ENCODE data around the gene NXPH3.

Gene NXPH3

GRCh38 chr17:49595328-49595727 is 19.7 kb downstream of the NXPH3 start:
- DNase-seq: no peak

- DNase-seq: no peak
Observed at GRCh38 chr17:49595980-49596379, 20.3 kb downstream of the NXPH3 start.

DNA sequence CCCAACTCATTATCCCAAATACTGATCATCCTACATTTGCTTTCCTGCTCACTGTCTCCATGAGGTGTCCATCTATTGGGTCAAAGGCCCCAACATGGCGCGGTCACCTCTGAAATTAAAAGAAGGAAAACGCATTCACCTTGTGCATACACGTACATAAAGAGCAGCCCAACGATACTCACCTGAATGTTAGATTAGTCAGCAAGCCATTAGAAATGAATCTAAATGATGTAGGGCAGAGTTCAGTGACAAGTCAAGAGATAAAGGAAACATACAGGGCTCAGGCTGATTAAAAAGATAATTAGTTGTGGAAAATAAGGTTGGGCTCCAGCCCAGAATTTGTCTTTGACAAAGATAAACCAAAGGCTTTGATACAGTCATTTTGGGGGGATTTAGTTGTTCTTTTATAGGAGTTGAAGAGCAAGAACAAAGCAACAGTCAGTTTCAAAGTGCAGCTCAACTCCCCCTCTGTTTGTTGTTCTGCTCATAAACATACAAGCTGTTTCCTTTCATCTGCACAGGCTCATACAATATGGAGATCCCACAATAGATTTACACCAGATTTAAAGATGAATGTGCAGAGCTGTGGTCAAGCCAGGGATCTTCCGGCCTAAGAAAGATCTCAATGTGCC is 21.1 kb downstream of the NXPH3 start:
- no peak for DNase-seq

GRCh38 chr17:49597436-49597835 is 21.8 kb downstream of the NXPH3 start:
- DNase-seq: no peak

DNA sequence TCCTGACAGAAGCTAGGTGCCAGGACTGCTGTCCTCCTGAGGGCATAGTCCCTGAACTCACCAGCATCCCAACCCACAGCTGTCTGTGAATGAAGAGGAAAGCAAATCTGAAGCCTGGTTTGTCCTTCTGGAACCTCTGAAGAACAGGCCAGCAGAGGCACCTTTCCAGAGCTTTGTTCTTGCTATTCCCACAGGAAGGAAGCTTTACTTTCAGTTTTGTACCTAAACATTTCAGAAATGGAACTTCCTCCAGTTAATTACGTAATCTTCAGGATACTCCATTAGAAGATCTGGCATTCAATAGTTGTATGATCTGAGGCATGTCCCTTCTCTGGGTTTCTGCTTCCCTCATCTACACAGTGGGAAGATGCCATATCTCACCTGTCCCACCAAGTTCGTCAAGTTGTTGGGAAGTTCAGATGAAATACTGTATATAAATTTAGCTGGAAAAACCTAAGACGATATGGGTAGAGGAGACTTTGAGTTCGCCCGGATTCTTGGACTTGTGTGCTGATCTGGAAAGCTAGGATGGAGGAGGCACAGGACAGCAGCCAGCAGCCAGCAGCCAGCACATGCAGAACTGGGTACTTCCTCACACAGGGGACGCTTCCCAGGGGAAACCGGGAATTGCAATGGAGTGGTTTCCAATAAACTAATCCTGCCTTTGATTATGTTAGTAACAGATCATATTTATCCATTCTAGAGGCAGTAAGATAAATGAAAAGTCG is 22.4 kb downstream of the NXPH3 start:
- no peak for DNase-seq

DNA sequence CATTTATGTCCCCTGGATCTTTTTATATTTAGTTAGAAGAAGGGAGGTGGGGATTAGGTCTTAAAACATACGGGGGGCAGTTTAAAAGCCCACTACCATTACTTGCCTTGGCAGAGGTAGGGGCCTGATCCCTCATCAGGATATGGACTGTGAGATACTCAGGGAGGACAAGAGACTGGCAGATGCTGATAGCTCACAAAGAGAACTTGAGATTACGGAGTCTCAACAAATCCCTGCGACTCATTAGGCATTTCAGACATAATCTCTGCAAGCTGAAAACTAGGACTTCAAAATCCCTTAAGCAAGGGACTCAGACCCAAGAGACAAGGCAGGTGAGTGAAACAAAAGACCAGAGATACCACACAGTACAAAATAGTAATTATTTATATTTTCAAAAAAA is 23.2 kb downstream of the NXPH3 start:
- DNase-seq: no peak

- no peak for DNase-seq
Observed at GRCh38 chr17:49600949-49601348, 25.3 kb downstream of the NXPH3 start.

DNA sequence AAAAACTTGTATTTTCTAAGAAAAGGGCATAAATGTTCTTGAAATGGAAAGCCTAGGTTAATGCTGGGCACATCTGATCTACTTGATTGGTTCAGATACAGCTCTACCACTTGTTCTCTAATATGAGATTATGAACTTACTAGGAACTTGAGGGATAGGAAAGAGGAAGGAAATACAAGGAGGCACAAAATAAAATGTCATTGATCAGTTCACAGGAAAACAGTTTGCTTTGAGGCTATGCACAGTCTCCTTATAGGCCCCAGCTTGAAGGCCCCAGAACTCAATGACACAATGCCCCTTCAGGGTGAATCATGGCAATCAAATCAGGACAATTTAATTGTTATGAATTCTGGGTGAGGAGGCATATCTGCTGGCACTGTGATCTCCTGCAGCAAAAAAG is 27.1 kb downstream of the NXPH3 start:
- no peak for DNase-seq

GRCh38 chr17:49603238-49603637 is 27.6 kb downstream of the NXPH3 start:
- DNase-seq: no peak

GRCh38 chr17:49603720-49604119 is 28.0 kb downstream of the NXPH3 start:
- no peak for DNase-seq

GRCh38 chr17:49604314-49604869 is 28.7 kb downstream of the NXPH3 start:
- no peak for DNase-seq

DNA sequence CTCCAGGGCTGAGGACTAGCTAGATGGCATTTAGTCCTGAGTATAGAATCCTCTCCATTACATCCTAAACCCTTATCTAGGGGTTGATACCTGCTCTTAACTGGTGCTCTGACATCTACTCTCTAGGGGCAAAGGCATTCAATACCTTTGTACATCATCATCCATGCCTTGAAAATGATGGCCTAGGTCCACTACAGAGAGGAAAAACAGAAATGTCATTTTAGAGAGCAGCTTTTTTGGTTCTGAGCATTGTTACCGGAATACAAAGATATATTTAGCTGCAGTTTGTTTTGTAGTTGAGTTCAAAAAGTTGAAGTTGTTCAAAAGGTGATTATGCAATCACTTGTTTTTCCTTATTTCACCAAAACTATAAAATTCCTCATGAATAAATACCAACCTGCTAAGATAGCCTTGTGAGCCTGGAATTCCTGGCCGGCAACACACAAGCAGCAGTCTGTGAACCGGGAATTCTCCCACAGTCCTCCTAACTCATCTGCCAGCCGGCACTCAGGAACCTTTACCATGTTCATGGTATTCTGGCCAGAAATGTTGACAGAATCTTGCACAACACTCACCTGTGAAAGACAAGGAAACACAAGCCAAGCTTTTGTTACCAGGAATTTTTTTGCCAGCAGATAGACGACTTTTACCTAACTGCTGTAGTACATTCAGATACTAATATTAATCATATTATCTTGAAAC is 35.4 kb downstream of the NXPH3 start:
- no peak for DNase-seq

DNA sequence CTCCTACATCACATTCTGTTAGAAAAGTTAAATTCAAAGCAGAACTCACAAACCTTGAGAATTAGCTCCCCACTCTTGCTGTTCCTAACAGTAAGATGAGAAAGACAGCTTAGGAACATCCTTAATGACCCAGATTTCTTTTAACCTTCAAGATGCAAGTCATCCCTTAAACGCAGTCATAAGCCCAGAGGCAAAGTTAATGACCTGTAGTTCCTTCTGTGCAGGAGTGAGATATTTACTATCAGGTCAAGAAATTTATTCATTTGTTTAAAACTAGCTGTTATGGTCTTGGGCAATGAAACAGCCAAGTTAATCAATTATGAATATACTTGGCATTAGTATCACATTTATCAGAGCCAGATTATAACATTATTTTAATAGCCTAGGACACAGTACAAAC is 37.1 kb downstream of the NXPH3 start:
- no peak for DNase-seq

- DNase-seq: no peak
Observed at GRCh38 chr17:49613182-49613800, 37.6 kb downstream of the NXPH3 start.

DNA sequence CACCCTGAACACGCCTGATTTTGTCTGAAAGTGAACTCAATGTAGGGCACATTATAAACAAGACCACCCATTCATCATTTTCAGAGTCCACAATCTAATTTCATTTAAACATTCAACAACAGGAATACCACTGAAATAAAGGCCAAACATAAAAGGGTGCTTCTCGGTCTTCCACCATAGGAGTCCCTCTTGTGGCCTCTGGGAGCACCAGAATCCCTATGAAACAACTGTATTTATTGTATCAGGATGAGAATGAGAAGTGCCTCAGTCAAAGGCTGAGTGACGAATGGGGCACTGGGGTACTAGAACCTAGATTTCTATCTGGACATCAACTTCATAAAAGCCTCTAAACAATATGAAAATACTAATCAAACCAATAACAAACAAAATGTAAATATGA is 40.4 kb downstream of the NXPH3 start:
- no peak for DNase-seq

GRCh38 chr17:49616601-49617131 is 41.0 kb downstream of the NXPH3 start:
- no peak for DNase-seq

DNA sequence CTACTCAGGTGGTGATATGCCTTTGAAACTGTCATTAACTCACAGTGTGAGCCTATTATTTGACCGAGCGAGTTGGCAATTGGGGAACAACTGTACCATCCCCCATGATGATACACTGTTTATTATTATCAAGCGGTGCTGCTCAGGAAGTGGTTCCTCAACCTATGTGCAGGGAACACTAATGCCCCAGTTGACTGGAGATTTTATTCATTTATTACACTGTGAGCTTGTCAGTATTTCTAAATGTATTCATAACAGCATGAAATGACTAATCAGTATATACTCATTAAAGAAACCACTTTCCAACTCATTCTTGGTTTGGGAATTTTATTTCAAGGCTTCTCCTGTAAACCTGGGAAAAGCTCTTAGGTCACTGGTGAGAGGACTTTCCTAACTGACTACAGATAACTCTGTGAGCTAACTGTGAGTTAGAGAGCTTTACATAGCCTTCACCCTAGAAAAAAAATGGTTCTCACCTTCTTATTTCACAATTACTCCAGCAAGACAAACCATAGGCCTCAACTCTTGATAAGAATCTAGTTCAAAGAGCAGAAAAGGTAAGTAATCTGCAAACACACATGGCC is 42.4 kb downstream of the NXPH3 start:
- DNase-seq: no peak

GRCh38 chr17:49621420-49621819 is 45.7 kb downstream of the NXPH3 start:
- DNase-seq: no peak

DNA sequence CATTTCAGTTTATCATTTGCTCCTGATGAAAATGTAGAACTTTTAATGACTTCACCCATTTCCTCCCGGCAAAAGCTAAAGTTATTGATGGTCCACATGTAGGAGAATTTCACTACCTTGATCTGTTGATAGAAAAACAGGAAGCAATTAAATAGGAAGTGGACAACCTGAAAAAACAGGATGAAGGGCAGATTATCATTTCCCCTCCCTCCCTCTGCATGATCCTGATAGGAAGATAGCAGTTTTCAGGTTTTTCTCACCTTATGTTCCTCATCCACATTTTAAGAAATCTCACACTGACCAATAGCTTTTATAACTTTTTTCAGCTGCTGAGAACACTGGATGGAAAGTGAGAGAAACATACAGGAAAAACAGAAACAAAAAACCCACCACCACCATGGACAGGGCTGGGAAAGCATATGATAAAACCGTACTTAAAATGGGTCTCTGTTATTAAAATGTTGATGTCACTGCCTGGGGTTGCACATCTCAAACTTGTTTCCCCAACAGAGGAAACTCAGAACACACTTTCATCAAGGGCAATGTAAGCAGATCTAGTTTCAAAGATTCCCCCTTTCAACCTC is 46.4 kb downstream of the NXPH3 start:
- DNase-seq: no peak

- no peak for DNase-seq
Observed at GRCh38 chr17:49624896-49625295, 49.2 kb downstream of the NXPH3 start.

- DNase-seq: no peak
Observed at GRCh38 chr17:49629447-49629846, 53.8 kb downstream of the NXPH3 start.
